ENCODE measurements around the gene RTRAF. TPM values are rescaled to one million over a fixed set of nuclear protein-coding genes. Genes with fewer than 3 reads are reported as not detected.

Gene RTRAF
- total and polyA plus RNA-seq, 9 of the 15 experiments (the other 6 are each of a cell fraction or from before 2014, with no cell fraction given) = 126 to 204 (median 155) TPM

DNA sequence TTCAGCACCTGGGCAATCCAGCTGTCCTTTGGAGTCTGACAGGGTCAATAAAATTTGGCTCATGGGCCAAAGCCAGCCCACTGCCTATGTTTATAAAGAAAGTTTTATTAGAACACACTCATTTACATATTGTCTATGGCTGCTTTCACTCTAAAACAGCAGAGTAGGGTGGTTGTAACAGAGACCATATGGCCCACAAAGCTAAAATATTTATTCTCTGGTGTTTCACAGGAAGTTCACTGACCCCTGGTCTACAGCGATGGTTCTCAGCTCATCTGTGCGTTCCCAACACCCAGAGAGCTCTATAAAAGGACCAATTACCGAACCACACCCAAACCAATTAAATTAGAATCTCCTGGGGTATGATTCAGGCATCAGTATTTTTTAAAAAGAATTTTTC is 37.7 kb upstream of the RTRAF start:
- Histone ChIP-seq H3K27ac (ENCODE audit: extremely low read depth, low read depth, low read length) (no peak overlapping the region), H4K20me1 (replicated peaks; ENCODE audit: control insufficient read depth, insufficient read depth, low read length) (no peaks in the 10 kb centered on the region), H3K4me1 (replicated peaks in 1 of 2; ENCODE audit: control insufficient read depth in 2 of 2, insufficient read depth in 2 of 2, low read length in 2 of 2) (no peaks in the 10 kb centered on the region), H3K9me1 (ENCODE audit: control insufficient read depth, insufficient read depth, low read length) (no peaks in the 10 kb centered on the region), H3K36me3 (ENCODE audit: control insufficient read depth, insufficient read depth, low read length) (no peaks in the 10 kb centered on the region), H3K79me2 (ENCODE audit: control insufficient read depth, insufficient read depth, low read length) (no peaks in the 10 kb centered on the region), H3K9ac (ENCODE audit: insufficient read depth in 1 of 2, low read depth in 2 of 2, low read length in 2 of 2) (no peak overlapping the region), H3K9me3 (replicated peaks; ENCODE audit: control insufficient read depth, insufficient read depth, low read depth, low read length) (no peaks in the 10 kb centered on the region), H2AFZ (ENCODE audit: low read depth, low read length) (no peak overlapping the region), H3K4me3 (no peak overlapping the region), H3K4me2 (ENCODE audit: insufficient read depth, low read length) (no peak overlapping the region), H3K27me3 (ENCODE audit: control insufficient read depth in 2 of 2, insufficient read depth in 2 of 2, low read length in 2 of 2) (no peaks in the 10 kb centered on the region; a peak in 1 of 5 replicates)
- POLR2A ChIA-PET = no interaction called here
- in situ Hi-C loops (cut with MboI) = no loop called here
- CTCF ChIA-PET (ENCODE audit: low intra/inter-chr PET ratio) = no interaction called here
- no peak for DNase-seq (ENCODE audit: extremely low read depth in 1 of 4, low spot score in 3 of 4)
- intact Hi-C loops (cut with micrococcal nuclease) = no loop called here
- no peak for ATAC-seq
- TF ChIP-seq CAMTA2 (CRISPR knock-in tag; conservative IDR thresholded peaks at IDR 0.05) = no peak
- TF ChIP-seq CBX3 (IDR thresholded peaks at IDR 0.05; ENCODE audit: borderline replicate concordance in 1 of 2, low read length in 2 of 2) = no peak
- no peak for TF ChIP-seq ZC3H8 (IDR thresholded peaks at IDR 0.05)
- no peak for TF ChIP-seq DMBX1 (CRISPR knock-in tag; IDR thresholded peaks at IDR 0.05; ENCODE audit: borderline replicate concordance)
- no peak for TF ChIP-seq NFE2L1 (tag; IDR thresholded peaks at IDR 0.05; ENCODE audit: borderline replicate concordance, low read depth)
- TF ChIP-seq ILK (tag; IDR thresholded peaks at IDR 0.05; ENCODE audit: borderline replicate concordance, low read depth) = no peak
- TF ChIP-seq NFE2 (IDR thresholded peaks at IDR 0.05; ENCODE audit: low read depth) = no peak
- no peak for TF ChIP-seq POLR2AphosphoS2 (IDR thresholded peaks at IDR 0.05; ENCODE audit: low read length)
- WGBS (ENCODE audit: insufficient coverage, low coverage, missing lambda C conversion rate) = 7% methylated on average over 3 of the region's 3 CpGs
- no peak for FAIRE-seq
- BruUV-seq (replicated peaks) = no TSS peak

DNA sequence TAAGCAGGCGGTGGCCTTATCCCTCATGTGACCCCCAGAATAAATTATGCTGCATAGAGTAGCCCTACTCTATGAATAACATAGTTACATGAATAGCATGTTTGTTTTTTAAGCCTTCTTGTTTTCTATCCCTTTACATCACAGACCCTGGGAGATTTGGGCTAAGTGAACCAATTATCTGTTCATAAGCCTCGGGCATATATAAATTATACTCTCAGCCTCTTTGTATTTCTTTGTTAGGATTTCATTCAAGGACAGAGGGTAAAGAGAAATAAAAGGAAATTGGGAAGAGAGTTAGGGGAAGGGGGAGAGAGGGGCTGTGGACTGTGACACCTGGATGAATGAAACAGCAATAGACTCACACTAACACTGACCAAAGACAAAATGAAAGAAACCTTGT is 35.3 kb upstream of the RTRAF start:
- FAIRE-seq = no peak
- Histone ChIP-seq H3K4me3 (no peak overlapping the region), H3K36me3 (ENCODE audit: control insufficient read depth, insufficient read depth, low read length) (no peaks in the 10 kb centered on the region), H2AFZ (ENCODE audit: low read depth, low read length) (no peak overlapping the region), H3K79me2 (ENCODE audit: control insufficient read depth, insufficient read depth, low read length) (no peaks in the 10 kb centered on the region), H3K9ac (ENCODE audit: insufficient read depth in 1 of 2, low read depth in 2 of 2, low read length in 2 of 2) (no peak overlapping the region), H3K4me1 (replicated peaks in 1 of 2; ENCODE audit: control insufficient read depth in 2 of 2, insufficient read depth in 2 of 2, low read length in 2 of 2) (no peaks in the 10 kb centered on the region), H3K4me2 (ENCODE audit: insufficient read depth, low read length) (no peak overlapping the region), H3K9me3 (replicated peaks; ENCODE audit: control insufficient read depth, insufficient read depth, low read depth, low read length) (no peaks in the 10 kb centered on the region), H3K9me1 (ENCODE audit: control insufficient read depth, insufficient read depth, low read length) (no peaks in the 10 kb centered on the region), H3K27ac (ENCODE audit: extremely low read depth, low read depth, low read length) (no peak overlapping the region), H4K20me1 (replicated peaks; ENCODE audit: control insufficient read depth, insufficient read depth, low read length) (no peaks in the 10 kb centered on the region), H3K27me3 (ENCODE audit: control insufficient read depth in 2 of 2, insufficient read depth in 2 of 2, low read length in 2 of 2) (no peaks in the 10 kb centered on the region; a peak in 1 of 5 replicates)
- BruUV-seq (replicated peaks) = no TSS peak
- no peak for DNase-seq (ENCODE audit: extremely low read depth in 1 of 4, low spot score in 3 of 4)
- in situ Hi-C loops (cut with MboI) (no loop called here), intact Hi-C loops (cut with micrococcal nuclease) (no loop called here)
- 0% methylated on average over 2 of the region's 2 CpGs for WGBS (ENCODE audit: insufficient coverage, low coverage, missing lambda C conversion rate)
- POLR2A ChIA-PET = no interaction called here
- CTCF ChIA-PET (ENCODE audit: low intra/inter-chr PET ratio) = no interaction called here
- ATAC-seq = no peak
- TF ChIP-seq SRSF1 (IDR thresholded peaks at IDR 0.05; ENCODE audit: low read depth, low read length) (no peak), GABPB2 (CRISPR knock-in tag; conservative IDR thresholded peaks at IDR 0.05) (no peak), KLF16 (IDR thresholded peaks at IDR 0.05) (no peak), DPF2 (IDR thresholded peaks at IDR 0.05) (no peak), SPI1 (IDR thresholded peaks at IDR 0.05; ENCODE audit: borderline replicate concordance, low read depth, low read length) (no peak), JUNB (CRISPR knock-in tag; conservative IDR thresholded peaks at IDR 0.05) (no peak), MEF2D (tag; conservative IDR thresholded peaks at IDR 0.05; ENCODE audit: low read depth) (no peak), BRD4 (IDR thresholded peaks at IDR 0.05) (no peak)
- TF ChIP-seq, protein P1, sequence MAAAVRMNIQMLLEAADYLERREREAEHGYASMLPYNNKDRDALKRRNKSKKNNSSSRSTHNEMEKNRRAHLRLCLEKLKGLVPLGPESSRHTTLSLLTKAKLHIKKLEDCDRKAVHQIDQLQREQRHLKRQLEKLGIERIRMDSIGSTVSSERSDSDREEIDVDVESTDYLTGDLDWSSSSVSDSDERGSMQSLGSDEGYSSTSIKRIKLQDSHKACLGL (CRISPR knock-in tag; IDR thresholded peaks at IDR 0.05; ENCODE audit: borderline replicate concordance, poor library complexity, severe bottlenecking) = no peak
- TF ChIP-seq, protein P2, sequence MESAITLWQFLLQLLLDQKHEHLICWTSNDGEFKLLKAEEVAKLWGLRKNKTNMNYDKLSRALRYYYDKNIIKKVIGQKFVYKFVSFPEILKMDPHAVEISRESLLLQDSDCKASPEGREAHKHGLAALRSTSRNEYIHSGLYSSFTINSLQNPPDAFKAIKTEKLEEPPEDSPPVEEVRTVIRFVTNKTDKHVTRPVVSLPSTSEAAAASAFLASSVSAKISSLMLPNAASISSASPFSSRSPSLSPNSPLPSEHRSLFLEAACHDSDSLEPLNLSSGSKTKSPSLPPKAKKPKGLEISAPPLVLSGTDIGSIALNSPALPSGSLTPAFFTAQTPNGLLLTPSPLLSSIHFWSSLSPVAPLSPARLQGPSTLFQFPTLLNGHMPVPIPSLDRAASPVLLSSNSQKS (CRISPR knock-in tag; IDR thresholded peaks at IDR 0.05) = no peak
- TF ChIP-seq, protein P3, sequence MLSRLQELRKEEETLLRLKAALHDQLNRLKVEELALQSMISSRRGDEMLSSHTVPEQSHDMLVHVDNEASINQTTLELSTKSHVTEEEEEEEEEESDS (CRISPR knock-in tag; IDR thresholded peaks at IDR 0.05) = no peak

All from K562 (cell line).